Mesenchymal stem cell (in vitro differentiated cells and primary cell): Measurements from ENCODE around the gene AP3B1.

Experiments used
- DNase-seq: peaks from one replicate; pipeline ENCODE4 v3.0.0-alpha.2; 2013
- H2AFZ ChIP-seq: one replicate; pipeline ENCODE4 v1.6.1; 2013; ENCODE audit warnings: low read depth, mild to moderate bottlenecking, control low read depth, inconsistent platforms, low read length, moderate library complexity
- H2AK5ac ChIP-seq: 2 replicates; pipeline ENCODE4 v1.6.1; 2013; ENCODE audit warnings: low read length, moderate library complexity, mild to moderate bottlenecking, inconsistent platforms; ENCODE audit not compliant: severe bottlenecking
- H2BK120ac ChIP-seq: one replicate; pipeline ENCODE4 v1.6.1; 2013; ENCODE audit warnings: low read depth, mild to moderate bottlenecking, inconsistent platforms, low read length, moderate library complexity
- H2BK12ac ChIP-seq, 2 experiments: one replicate each; pipeline ENCODE4 v1.6.1; 2013; ENCODE audit warnings: inconsistent platforms in 2 of 2, low read length in 2 of 2, mild to moderate bottlenecking in 2 of 2, moderate library complexity in 2 of 2, control low read depth in 1 of 2
- H2BK15ac ChIP-seq: one replicate; pipeline ENCODE4 v1.6.1; 2013; ENCODE audit warnings: mild to moderate bottlenecking, low read depth, inconsistent platforms; ENCODE audit not compliant: poor library complexity, severe bottlenecking
- H2BK5ac ChIP-seq: 2 replicates; pipeline ENCODE4 v1.6.1; 2013; ENCODE audit warnings: low read depth, mild to moderate bottlenecking, low read length, control low read depth, inconsistent platforms; ENCODE audit not compliant: poor library complexity, severe bottlenecking
- H3K14ac ChIP-seq, 2 experiments: one replicate each; pipeline ENCODE4 v1.6.1; 2013; ENCODE audit warnings: inconsistent platforms in 2 of 2, low read length in 2 of 2, control low read depth in 1 of 2, mild to moderate bottlenecking in 1 of 2, moderate library complexity in 1 of 2
- H3K18ac ChIP-seq, 2 experiments: one replicate each; pipeline ENCODE4 v1.6.1; 2013; ENCODE audit warnings: inconsistent platforms in 2 of 2, low read length in 2 of 2, control low read depth in 1 of 2, low read depth in 1 of 2, mild to moderate bottlenecking in 1 of 2
- H3K23ac ChIP-seq, 2 experiments: one replicate each; pipeline ENCODE4 v1.6.1; 2013; ENCODE audit warnings: inconsistent platforms in 2 of 2, low read length in 2 of 2, mild to moderate bottlenecking in 2 of 2, moderate library complexity in 2 of 2, control low read depth in 1 of 2
- H3K27ac ChIP-seq: 2 replicates; pipeline ENCODE4 v1.5.1; 2013; ENCODE audit warnings: mild to moderate bottlenecking, moderate library complexity, low read length, control low read depth, inconsistent platforms; ENCODE audit not compliant: poor library complexity, severe bottlenecking
- H3K27me3 ChIP-seq, 2 experiments: 2 replicates each; pipeline versions ENCODE4 v1.6.1 to v1.7.0; 2013; ENCODE audit warnings: low read length in 2 of 2, mild to moderate bottlenecking in 2 of 2, moderate library complexity in 2 of 2, control low read depth in 1 of 2, inconsistent platforms in 1 of 2; ENCODE audit not compliant: control insufficient read depth in 1 of 2, insufficient read depth in 1 of 2
- H3K36me3 ChIP-seq, 2 experiments: 2 replicates each; pipeline versions ENCODE4 v1.6.1 to v1.7.0; 2013; ENCODE audit warnings: low read length in 2 of 2, control low read depth in 1 of 2, inconsistent platforms in 1 of 2, low read depth in 1 of 2, mild to moderate bottlenecking in 1 of 2; ENCODE audit not compliant: insufficient read depth in 2 of 2, control insufficient read depth in 1 of 2
- H3K4ac ChIP-seq, 2 experiments: one replicate each; pipeline ENCODE4 v1.6.1; 2013; ENCODE audit warnings: inconsistent platforms in 2 of 2, low read length in 2 of 2, mild to moderate bottlenecking in 2 of 2, moderate library complexity in 2 of 2, control low read depth in 1 of 2, low read depth in 1 of 2
- H3K4me1 ChIP-seq: 2 replicates; pipeline ENCODE4 v1.6.1; 2013; ENCODE audit warnings: low read depth, low read length, control low read depth; ENCODE audit not compliant: control insufficient read depth, insufficient read depth
- H3K4me2 ChIP-seq: 2 replicates; pipeline ENCODE4 v1.6.1; 2013; ENCODE audit warnings: low read length, mild to moderate bottlenecking, inconsistent platforms; ENCODE audit not compliant: poor library complexity, severe bottlenecking
- H3K4me3 ChIP-seq, 2 experiments: 2 replicates each; pipeline versions ENCODE4 v1.5.1 to v1.7.0; 2013; ENCODE audit warnings: low read length in 2 of 2, mild to moderate bottlenecking in 2 of 2, control low read depth in 1 of 2, low read depth in 1 of 2; ENCODE audit not compliant: insufficient read depth in 1 of 2
- H3K79me1 ChIP-seq: replicated peaks from 2 replicates; pipeline ENCODE4 v1.6.1; 2013; ENCODE audit warnings: mild to moderate bottlenecking, control low read depth, low read length, inconsistent platforms; ENCODE audit not compliant: poor library complexity, severe bottlenecking
- H3K9ac ChIP-seq: 2 replicates; pipeline ENCODE4 v1.7.0; 2013; ENCODE audit warnings: mild to moderate bottlenecking, low read length, moderate library complexity
- H3K9me3 ChIP-seq: 2 replicates; pipeline ENCODE4 v1.7.0; 2013; ENCODE audit warnings: mild to moderate bottlenecking, low read length; ENCODE audit not compliant: control insufficient read depth
- H4K8ac ChIP-seq: one replicate; pipeline ENCODE4 v1.6.1; 2013; ENCODE audit warnings: inconsistent platforms, mild to moderate bottlenecking, low read length, moderate library complexity
- H4K91ac ChIP-seq: one replicate; pipeline ENCODE4 v1.6.1; 2013; ENCODE audit warnings: mild to moderate bottlenecking, low read length, inconsistent platforms
- WGBS: methylation state at CpG from one replicate; pipeline ENCODE4 v1.1.7; 2013; ENCODE audit warnings: mixed read lengths; 5-methylcytosine and 5-hydroxymethylcytosine counted together

AP3B1 gene

GRCh38 chr5:78211052-78211451 lies 83.4 kb downstream of the AP3B1 start:
- WGBS, result 100% methylated on average over 3 of the region's 4 CpGs
- DNase-seq, result no peak
- no peak overlapping the region for H3K9ac ChIP-seq

GRCh38 chr5:78204241-78204640 lies 90.3 kb downstream of the AP3B1 start:
- Histone ChIP-seq H2BK5ac (no peak overlapping the region), H3K18ac (no peak overlapping the region), H3K27me3 (no peaks in the 10 kb centered on the region), H3K4me2 (no peak overlapping the region), H3K4ac (no peak overlapping the region), H2AFZ (no peak overlapping the region), H3K23ac (no peak overlapping the region), H3K27ac (no peak overlapping the region), H4K91ac (no peak overlapping the region), H2BK120ac (no peak overlapping the region), H4K8ac (no peak overlapping the region), H3K4me1 (no peaks in the 10 kb centered on the region), H2BK12ac (no peak overlapping the region), H3K14ac (no peak overlapping the region), H3K9me3 (no peaks in the 10 kb centered on the region), H2AK5ac (no peak overlapping the region), H3K9ac (no peak overlapping the region), H2BK15ac (no peak overlapping the region), H3K79me1 (peaks cover 16% of the 10 kb centered on the region), H3K36me3 (peaks cover 5 to 30% of the 10 kb centered on the region in 2 experiments), H3K4me3 (no peak overlapping the region)
- 93% methylated on average over 2 of the region's 2 CpGs for WGBS
- DNase-seq, result peak; percentile 14

More at GRCh38 chr5:78211052-78211451, 83.4 kb downstream of the AP3B1 start:
- Histone ChIP-seq H3K9me3 (no peaks in the 10 kb centered on the region), H3K36me3 (peaks cover 5 to 31% of the 10 kb centered on the region in 2 experiments), H3K4me1 (peaks cover 2% of the 10 kb centered on the region), H2AK5ac (no peak overlapping the region), H3K23ac (no peak overlapping the region), H4K91ac (no peak overlapping the region), H2BK5ac (no peak overlapping the region), H3K4me3 (no peak overlapping the region), H2BK120ac (no peak overlapping the region), H2BK15ac (no peak overlapping the region), H2BK12ac (no peak overlapping the region), H3K27ac (no peak overlapping the region), H4K8ac (no peak overlapping the region), H3K18ac (no peak overlapping the region), H3K27me3 (no peaks in the 10 kb centered on the region), H3K4me2 (no peak overlapping the region), H2AFZ (no peak overlapping the region), H3K79me1 (peaks cover 17% of the 10 kb centered on the region), H3K14ac (no peak overlapping the region), H3K4ac (no peak overlapping the region)

GRCh38 chr5:78203815-78204214 lies 90.7 kb downstream of the AP3B1 start:
- Histone ChIP-seq H2BK15ac (no peak overlapping the region), H3K79me1 (peaks cover 16% of the 10 kb centered on the region), H3K18ac (no peak overlapping the region), H4K8ac (no peak overlapping the region), H2BK12ac (no peak overlapping the region), H3K23ac (no peak overlapping the region), H3K4me1 (no peaks in the 10 kb centered on the region), H3K4me2 (no peak overlapping the region), H3K4ac (no peak overlapping the region), H3K27ac (no peak overlapping the region), H3K9me3 (no peaks in the 10 kb centered on the region), H3K14ac (no peak overlapping the region), H2AK5ac (no peak overlapping the region), H3K4me3 (no peak overlapping the region), H3K36me3 (peaks cover 5 to 30% of the 10 kb centered on the region in 2 experiments), H2AFZ (no peak overlapping the region), H2BK5ac (no peak overlapping the region), H3K9ac (no peak overlapping the region), H3K27me3 (no peaks in the 10 kb centered on the region), H4K91ac (no peak overlapping the region), H2BK120ac (no peak overlapping the region)
- no peak for DNase-seq
- no CpG with 5 or more reads among the region's 2 CpGs for WGBS

- Histone ChIP-seq H3K4me2 (no peak overlapping the region), H3K23ac (no peak overlapping the region), H2BK15ac (no peak overlapping the region), H2AFZ (no peak overlapping the region), H2BK12ac (no peak overlapping the region), H2BK5ac (no peak overlapping the region), H3K27me3 (no peaks in the 10 kb centered on the region), H3K79me1 (peaks cover 9% of the 10 kb centered on the region), H3K4me1 (no peaks in the 10 kb centered on the region), H4K8ac (no peak overlapping the region), H4K91ac (no peak overlapping the region), H3K9ac (no peak overlapping the region), H3K9me3 (peaks cover 9% of the 10 kb centered on the region), H3K4me3 (no peak overlapping the region), H3K36me3 (peaks cover 0 to 4% of the 10 kb centered on the region in 2 experiments), H3K4ac (no peak overlapping the region), H3K27ac (no peak overlapping the region), H3K18ac (no peak overlapping the region), H3K14ac (no peak overlapping the region), H2AK5ac (no peak overlapping the region), H2BK120ac (no peak overlapping the region)
- DNase-seq, result no peak
- 100% methylated on average over 1 of the region's 1 CpG for WGBS
These were observed 104.1 kb downstream of the AP3B1 start for GRCh38 chr5:78190402-78190801.
